Measurements from ENCODE around the gene IL11RA.
A peak's percentile ranks its signal among the peaks of the same experiment; 100 is the strongest.

Gene IL11RA

GRCh38 chr9:34688329-34689115 is 36.5 kb downstream of the IL11RA start:
- DNase-seq, result no peak

- DNase-seq, result no peak
Observed at GRCh38 chr9:34689116-34689470, 37.1 kb downstream of the IL11RA start.

GRCh38 chr9:34689512-34689911 is 37.5 kb downstream of the IL11RA start:
- DNase-seq, result no peak

- no peak for DNase-seq
Observed at GRCh38 chr9:34690983-34691935, 39.3 kb downstream of the IL11RA start, which contains the start of gene CCL19. TSS of gene CCL19 (minus strand) at chr9:34691276. CDS start at chr9:34691139, 137 bp downstream.

- DNase-seq, result no peak
Observed at GRCh38 chr9:34691936-34692315, 39.9 kb downstream of the IL11RA start.

GRCh38 chr9:34693560-34693959 is 41.6 kb downstream of the IL11RA start:
- DNase-seq, result no peak

- no peak for DNase-seq
Observed at GRCh38 chr9:34694811-34695210, 42.8 kb downstream of the IL11RA start.

GRCh38 chr9:34701023-34701768 is 49.2 kb downstream of the IL11RA start:
- DNase-seq, result peak; percentile 85

GRCh38 chr9:34701769-34702736 is 50.1 kb downstream of the IL11RA start:
- peak; percentile 89 for DNase-seq

- DNase-seq, result no peak
Observed at GRCh38 chr9:34707130-34707529, 55.1 kb downstream of the IL11RA start.

GRCh38 chr9:34709196-34709978 is 57.4 kb downstream of the IL11RA start:
- DNase-seq, result no peak

- DNase-seq, result no peak
Observed at GRCh38 chr9:34710023-34710422, 58.0 kb downstream of the IL11RA start, which contains the start of gene CCL21. TSS of gene CCL21 (minus strand) at chr9:34710136. CDS start at chr9:34710066, 70 bp downstream.

Measured in right forelimb (tissue), 1 donor.